GM23338 (cell line): ENCODE results near the gene TNNI3.

Experiments
- EZH2phosphoT487 ChIP-seq: fragments of 200-600 bp; sonication (generic); IDR thresholded peaks from one replicate; pipeline ENCODE4 v1.8.1; 2018; ENCODE audit warnings: antibody characterized with exemption; ENCODE audit not compliant: unreplicated experiment
- POLR2AphosphoS5 ChIP-seq: IDR thresholded peaks from 2 replicates; pipeline ENCODE4 v1.6.1; 2016; ENCODE audit warnings: antibody characterized with exemption, low read depth
- TF ChIP-seq, protein P1 (sequence below), 2 experiments: fragments of 200-600 bp in 1 of 2; sonication (generic) in 1 of 2; conservative IDR thresholded peaks; 2 replicates each; pipeline versions ENCODE4 v1.5.1 to v1.6.1; 2016 to 2017; ENCODE audit warnings: antibody characterized with exemption in 2 of 2, low read depth in 2 of 2, mild to moderate bottlenecking in 2 of 2, moderate library complexity in 1 of 2

DNA sequence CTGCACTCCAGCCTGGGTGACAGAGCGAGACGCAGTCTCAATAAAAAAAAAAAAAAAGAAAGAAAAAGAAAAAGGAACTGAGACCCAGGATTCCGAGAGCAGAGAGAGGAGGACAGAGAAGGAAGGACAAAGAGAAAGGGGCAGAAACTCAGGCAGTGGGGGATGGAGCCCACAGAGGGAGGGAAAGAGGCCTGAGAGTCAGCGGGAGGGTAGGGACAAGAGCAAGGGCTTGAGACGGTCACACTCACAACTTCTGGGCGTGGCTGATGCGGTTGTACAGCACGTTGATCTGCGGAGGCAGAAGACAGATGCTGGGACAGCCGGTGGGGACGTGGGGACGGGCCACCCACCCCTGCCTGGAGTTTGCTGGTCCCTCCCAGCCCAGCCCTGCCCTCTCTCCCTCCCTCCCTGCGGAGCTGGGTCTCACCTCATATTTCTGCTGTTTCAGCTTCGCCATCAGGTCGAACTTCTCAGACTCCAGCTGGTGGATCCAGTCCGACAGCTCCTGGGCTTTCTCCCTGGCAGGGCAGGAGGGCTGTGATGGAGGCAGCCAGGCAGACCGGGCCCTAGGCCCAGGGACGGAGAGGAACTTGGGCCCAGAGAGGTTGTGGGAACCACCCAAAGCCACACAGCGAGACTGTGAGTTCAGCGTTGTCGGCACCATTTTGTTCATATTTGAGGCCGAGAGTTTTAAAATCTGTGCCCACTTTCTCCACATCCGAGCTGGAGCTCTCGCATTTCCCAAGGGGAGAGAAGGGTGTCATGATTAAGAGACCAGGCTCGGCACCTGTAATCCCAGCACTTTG is 23.7 kb downstream of the TNNI3 start:
- TF ChIP-seq, protein P1, sequence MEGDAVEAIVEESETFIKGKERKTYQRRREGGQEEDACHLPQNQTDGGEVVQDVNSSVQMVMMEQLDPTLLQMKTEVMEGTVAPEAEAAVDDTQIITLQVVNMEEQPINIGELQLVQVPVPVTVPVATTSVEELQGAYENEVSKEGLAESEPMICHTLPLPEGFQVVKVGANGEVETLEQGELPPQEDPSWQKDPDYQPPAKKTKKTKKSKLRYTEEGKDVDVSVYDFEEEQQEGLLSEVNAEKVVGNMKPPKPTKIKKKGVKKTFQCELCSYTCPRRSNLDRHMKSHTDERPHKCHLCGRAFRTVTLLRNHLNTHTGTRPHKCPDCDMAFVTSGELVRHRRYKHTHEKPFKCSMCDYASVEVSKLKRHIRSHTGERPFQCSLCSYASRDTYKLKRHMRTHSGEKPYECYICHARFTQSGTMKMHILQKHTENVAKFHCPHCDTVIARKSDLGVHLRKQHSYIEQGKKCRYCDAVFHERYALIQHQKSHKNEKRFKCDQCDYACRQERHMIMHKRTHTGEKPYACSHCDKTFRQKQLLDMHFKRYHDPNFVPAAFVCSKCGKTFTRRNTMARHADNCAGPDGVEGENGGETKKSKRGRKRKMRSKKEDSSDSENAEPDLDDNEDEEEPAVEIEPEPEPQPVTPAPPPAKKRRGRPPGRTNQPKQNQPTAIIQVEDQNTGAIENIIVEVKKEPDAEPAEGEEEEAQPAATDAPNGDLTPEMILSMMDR (conservative IDR thresholded peaks at IDR 0.05; ENCODE audit: low read depth in 2 of 2) = no peak
- no peak for TF ChIP-seq EZH2phosphoT487
- TF ChIP-seq POLR2AphosphoS5 = no peak
